Natural killer cell (primary cell): Measurements from ENCODE around the gene NKX6-2. TPM values are rescaled to one million over a fixed set of nuclear protein-coding genes. Genes with fewer than 3 reads are reported as not detected.

Experiments
- ATAC-seq, 3 donors: fragments of 150-1000 bp in 2 of 3; fragments of 200-7000 bp in 1 of 3; cut with Tn5 transposase; 1 replicate in 1 of 3; 2 replicates in 2 of 3; pipeline ENCODE4 v1.10.0; 2021; ENCODE audit warnings: mild to moderate bottlenecking in 2 of 3, moderate library complexity in 2 of 3
- DNase-seq, 2 donors: peaks; one replicate each; pipeline versions ENCODE4 v3.0.0 to v3.0.0-alpha.2; 2013 to 2021; ENCODE audit warnings: mixed read lengths in 1 of 2
- H3K27ac ChIP-seq: one replicate; pipeline ENCODE4 v1.5.1; 2013; ENCODE audit warnings: mild to moderate bottlenecking, low read length
- H3K27me3 ChIP-seq: one replicate; pipeline ENCODE4 v1.6.1; 2013; ENCODE audit warnings: low read length; ENCODE audit not compliant: control insufficient read depth, insufficient read depth
- H3K36me3 ChIP-seq: one replicate; pipeline ENCODE4 v1.6.1; 2013; ENCODE audit warnings: low read length; ENCODE audit not compliant: control insufficient read depth, insufficient read depth
- H3K4me1 ChIP-seq: one replicate; pipeline ENCODE4 v1.6.1; 2013; ENCODE audit warnings: low read length; ENCODE audit not compliant: control insufficient read depth, insufficient read depth
- H3K4me3 ChIP-seq: one replicate; pipeline ENCODE4 v1.5.1; 2013; ENCODE audit warnings: low read length
- H3K9me3 ChIP-seq: one replicate; pipeline ENCODE4 v1.6.1; 2013; ENCODE audit warnings: low read length; ENCODE audit not compliant: control insufficient read depth, insufficient read depth
- H3K27ac Mint-ChIP-seq, 2 donors: one replicate each; pipeline ENCODE4 v1.8.0; 2022; ENCODE audit warnings: mild to moderate bottlenecking in 2 of 2, mixed read lengths in 2 of 2, moderate library complexity in 1 of 2
- H3K27me3 Mint-ChIP-seq, 2 donors: one replicate each; pipeline ENCODE4 v1.8.0; 2022; ENCODE audit warnings: low read depth in 2 of 2, mixed read lengths in 2 of 2
- H3K36me3 Mint-ChIP-seq: one replicate; pipeline ENCODE4 v1.8.0; 2022; ENCODE audit warnings: mixed read lengths
- H3K4me1 Mint-ChIP-seq, 2 donors: one replicate each; pipeline ENCODE4 v1.8.0; 2022; ENCODE audit warnings: mixed read lengths in 2 of 2
- H3K4me3 Mint-ChIP-seq: one replicate; pipeline ENCODE4 v1.8.0; 2022; ENCODE audit warnings: mild to moderate bottlenecking, moderate library complexity, mixed read lengths
- H3K9me3 Mint-ChIP-seq, 2 donors: one replicate each; pipeline ENCODE4 v1.8.0; 2022; ENCODE audit warnings: mixed read lengths in 2 of 2
- CTCF ChIP-seq: fragments of 200-600 bp; IDR thresholded peaks from one replicate; pipeline ENCODE4 v1.8.0; 2022; ENCODE audit warnings: antibody characterized with exemption
- WGBS: methylation state at CpG from one replicate; pipeline ENCODE4 v1.1.7; 2013; ENCODE audit warnings: missing lambda C conversion rate; ENCODE audit not compliant: insufficient coverage; 5-methylcytosine and 5-hydroxymethylcytosine counted together
- intact Hi-C: fragments of 100-400 bp; cut with micrococcal nuclease; formaldehyde crosslinking; loops from one replicate; pipeline ENCODE4 v1.14.2; 2022
- total RNA-seq, 4 donors: library from RNA; stranded (reverse); fragments of 120-200 nt in 1 of 4; gene quantifications; one replicate each; pipeline versions ENCODE4 v1.2.3 to v1.2.4, GENCODE V29; 2013 to 2022

Gene NKX6-2
- total RNA-seq, 3 donors from 2014 or later (not counting 1 experiment from before 2014, with no cell fraction given), result not detected

DNA sequence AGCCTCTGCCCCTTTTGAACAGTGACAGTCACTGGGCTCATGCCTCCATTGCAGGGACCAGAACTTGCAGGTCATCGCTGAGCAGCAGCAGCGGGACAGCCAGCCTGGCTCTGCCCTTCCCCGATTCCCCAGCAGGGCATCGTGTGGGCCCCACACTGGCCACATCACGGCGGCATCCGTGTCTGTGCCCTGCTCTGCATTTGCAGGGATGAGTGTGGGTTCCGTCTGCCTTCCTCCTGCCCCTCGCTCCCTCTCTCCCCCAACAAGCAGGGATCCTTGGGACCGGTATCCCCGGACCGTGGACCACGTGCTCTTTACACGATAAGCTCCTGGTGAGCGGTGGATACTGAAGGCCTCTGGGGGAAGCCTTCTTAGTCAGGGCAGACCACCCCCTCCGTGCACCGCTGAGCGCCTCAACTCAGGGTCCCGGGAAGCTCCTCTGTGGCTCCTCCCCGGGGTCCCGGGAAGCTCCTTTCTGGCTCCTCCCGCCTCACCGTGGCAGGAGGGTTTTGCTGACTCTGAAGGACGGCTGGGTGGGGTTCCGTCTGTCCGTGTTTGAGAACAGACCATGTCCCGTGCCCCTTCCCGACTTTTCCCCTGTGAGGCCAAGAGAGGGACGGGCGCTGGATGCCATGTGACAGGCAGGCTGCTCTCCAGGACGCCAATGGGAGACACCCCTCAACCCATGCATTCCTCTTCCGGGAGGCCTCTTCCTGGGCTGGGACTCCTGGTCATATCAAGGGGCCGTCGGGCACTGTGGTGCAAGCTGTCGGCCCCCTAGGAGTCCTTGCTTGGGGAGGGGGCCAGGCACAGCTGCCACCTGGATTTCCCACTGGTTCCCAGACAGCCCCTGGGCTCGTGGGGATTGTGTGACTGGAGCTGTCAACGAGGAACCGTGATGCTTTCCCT, 23.5 kb upstream of the NKX6-2 start:
- 85% methylated on average over 38 of the region's 38 CpGs for WGBS

GRCh38 chr10:132808383-132809231, 22.7 kb upstream of the NKX6-2 start:
- Mint-ChIP-seq H3K36me3 (no peaks in the 10 kb centered on the region), H3K27ac (no peak overlapping the region), H3K4me1 (no peaks in the 10 kb centered on the region), H3K9me3 (no peaks in the 10 kb centered on the region), H3K4me3 (no peak overlapping the region), H3K27me3 (no peaks in the 10 kb centered on the region)
- WGBS, result 76% methylated on average over 42 of the region's 42 CpGs
- ATAC-seq (no peak), DNase-seq (no peak)
- H3K9me3 ChIP-seq, result no peaks in the 10 kb centered on the region
- TF ChIP-seq CTCF, result no peak
- no peak overlapping the region for H3K4me3 ChIP-seq
- intact Hi-C loops, result no loop called here
- H3K4me1 ChIP-seq, result no peaks in the 10 kb centered on the region
- H3K27me3 ChIP-seq, result no peaks in the 10 kb centered on the region
- no peaks in the 10 kb centered on the region for H3K36me3 ChIP-seq
- no peak overlapping the region for H3K27ac ChIP-seq

More for the DNA sequence above, 23.5 kb upstream of the NKX6-2 start:
- Mint-ChIP-seq H3K4me1 (no peaks in the 10 kb centered on the region), H3K4me3 (no peak overlapping the region), H3K36me3 (no peaks in the 10 kb centered on the region), H3K27me3 (no peaks in the 10 kb centered on the region), H3K27ac (no peak overlapping the region), H3K9me3 (no peaks in the 10 kb centered on the region)
- Histone ChIP-seq H3K36me3 (no peaks in the 10 kb centered on the region), H3K27me3 (no peaks in the 10 kb centered on the region), H3K4me1 (no peaks in the 10 kb centered on the region), H3K27ac (no peak overlapping the region), H3K4me3 (no peak overlapping the region), H3K9me3 (no peaks in the 10 kb centered on the region)
- DNase-seq (no peak), ATAC-seq (no peak)
- intact Hi-C loops, result no loop called here
- no peak for TF ChIP-seq CTCF

- H3K27ac Mint-ChIP-seq, result no peak overlapping the region
These were observed 21.7 kb upstream of the NKX6-2 start for GRCh38 chr10:132807621-132808049.

More at GRCh38 chr10:132807621-132808049, 21.7 kb upstream of the NKX6-2 start:
- intact Hi-C loops, result no loop called here
- Histone ChIP-seq H3K4me1 (no peaks in the 10 kb centered on the region), H3K4me3 (no peak overlapping the region), H3K36me3 (no peaks in the 10 kb centered on the region), H3K27me3 (no peaks in the 10 kb centered on the region), H3K9me3 (no peaks in the 10 kb centered on the region), H3K27ac (no peak overlapping the region)
- H3K9me3 Mint-ChIP-seq, result no peaks in the 10 kb centered on the region
- H3K36me3 Mint-ChIP-seq, result no peaks in the 10 kb centered on the region
- H3K27me3 Mint-ChIP-seq, result no peaks in the 10 kb centered on the region
- no peak for TF ChIP-seq CTCF
- WGBS, result 90% methylated on average over 27 of the region's 27 CpGs
- DNase-seq (no peak), ATAC-seq (no peak)
- no peaks in the 10 kb centered on the region for H3K4me1 Mint-ChIP-seq
- no peak overlapping the region for H3K4me3 Mint-ChIP-seq
